SK-N-SH (cell line): ENCODE results near the gene EBF3. TPM values are rescaled to one million over a fixed set of nuclear protein-coding genes. Genes with fewer than 3 reads are reported as not detected.

Experiments used
- CTCF ChIA-PET: fragments of 300-600, 350-600 bp; formaldehyde crosslinking; extraction: SDS; loops from one replicate; lab custom pipeline; 2021; lab: Yijun Ruan, JAX
- POLR2A ChIA-PET: fragments of 350-600 bp; sonication (Branson Sonifier 250); formaldehyde crosslinking; extraction: SDS; loops from one replicate; lab custom pipeline; 2020; ENCODE audit warnings: antibody characterized with exemption, inconsistent platforms; lab: Yijun Ruan, JAX
- DNase-seq: peaks from one replicate; pipeline ENCODE4 v3.0.0; 2012
- H2AFZ ChIP-seq: fragments of 200-600 bp; sonication (generic); 2 replicates; pipeline ENCODE4 v1.8.1; 2016; ENCODE audit warnings: antibody characterized with exemption, mild to moderate bottlenecking, low read depth
- H3F3A ChIP-seq: fragments of 200-600 bp; sonication (generic); replicated peaks from 2 replicates; pipeline ENCODE3; 2016; ENCODE audit warnings: antibody characterized with exemption, mild to moderate bottlenecking; ENCODE audit not compliant: insufficient read depth
- H3K27ac ChIP-seq, 2 experiments: fragments of 200-500 bp in 1 of 2; fragments of 200-600 bp in 1 of 2; sonication (Bioruptor generic) in 1 of 2; sonication (generic), shearing (Covaris generic) in 1 of 2; 2 replicates each; pipeline versions ENCODE4 v1.5.1 to v1.6.1; 2014 to 2016; ENCODE audit warnings: low read depth in 2 of 2, inconsistent platforms in 1 of 2, low read length in 1 of 2, mild to moderate bottlenecking in 1 of 2, mixed read lengths in 1 of 2
- H3K27me3 ChIP-seq: fragments of 200-600 bp; sonication (generic), shearing (Covaris generic); 2 replicates; pipeline ENCODE4 v1.6.1; 2016; ENCODE audit warnings: mixed run types; ENCODE audit not compliant: insufficient read depth
- H3K36me3 ChIP-seq, 2 experiments: fragments of 200-500 bp in 1 of 2; fragments of 200-600 bp in 1 of 2; sonication (Bioruptor generic) in 1 of 2; sonication (generic) in 1 of 2; replicated peaks in 1 of 2; 2 replicates each; pipeline versions ENCODE3 to v1.5.1; 2014 to 2016; ENCODE audit warnings: low read length in 1 of 2, mild to moderate bottlenecking in 1 of 2; ENCODE audit not compliant: insufficient read depth in 2 of 2, control insufficient read depth in 1 of 2
- H3K4me1 ChIP-seq, 2 experiments: fragments of 200-500 bp in 1 of 2; fragments of 200-600 bp in 1 of 2; sonication (Bioruptor generic) in 1 of 2; sonication (generic), shearing (Covaris generic) in 1 of 2; 2 replicates each; pipeline versions ENCODE4 v1.5.1 to v1.6.1; 2014 to 2016; ENCODE audit warnings: low read depth in 1 of 2, low read length in 1 of 2, mixed run types in 1 of 2; ENCODE audit not compliant: insufficient read depth in 2 of 2, control insufficient read depth in 1 of 2
- H3K4me2 ChIP-seq: fragments of 200-600 bp; sonication (generic), shearing (Covaris generic); 2 replicates; pipeline ENCODE4 v1.6.1; 2017; ENCODE audit warnings: mixed run types
- H3K4me3 ChIP-seq, 2 experiments: fragments of 200-500 bp in 1 of 2; fragments of 200-600 bp in 1 of 2; sonication (Bioruptor generic) in 1 of 2; sonication (generic), shearing (Covaris generic) in 1 of 2; 2 replicates each; pipeline versions ENCODE4 v1.5.1 to v1.8.1; 2014 to 2016; ENCODE audit warnings: low read depth in 2 of 2, inconsistent platforms in 1 of 2, low read length in 1 of 2, mild to moderate bottlenecking in 1 of 2, mixed read lengths in 1 of 2, moderate library complexity in 1 of 2
- H3K79me2 ChIP-seq: fragments of 200-600 bp; sonication (generic); 2 replicates; pipeline ENCODE4 v1.8.1; 2017; ENCODE audit warnings: mild to moderate bottlenecking; ENCODE audit not compliant: insufficient read depth
- H3K9ac ChIP-seq: fragments of 200-600 bp; sonication (generic); 2 replicates; pipeline ENCODE4 v1.6.1; 2017; ENCODE audit warnings: mixed run types
- H3K9me2 ChIP-seq: fragments of 200-600 bp; sonication (generic); 2 replicates; pipeline ENCODE4 v1.6.1; 2017; ENCODE audit warnings: mixed run types
- H3K9me3 ChIP-seq: fragments of 200-600 bp; sonication (generic); 2 replicates; pipeline ENCODE4 v1.6.1; 2017; ENCODE audit warnings: mixed run types, mild to moderate bottlenecking, moderate library complexity
- H4K20me1 ChIP-seq: fragments of 200-600 bp; sonication (generic); 2 replicates; pipeline ENCODE4 v1.6.1; 2017; ENCODE audit warnings: mild to moderate bottlenecking, mixed run types; ENCODE audit not compliant: insufficient read depth
- CHD2 ChIP-seq: fragments of 150-350 bp; IDR thresholded peaks from 2 replicates; pipeline ENCODE4 v1.6.1; 2018; ENCODE audit warnings: low read length; ENCODE audit not compliant: partially characterized antibody
- ELF1 ChIP-seq: IDR thresholded peaks from 2 replicates; pipeline ENCODE4 v1.4.0; 2012
- EP300 ChIP-seq, 2 experiments: IDR thresholded peaks; 2 replicates each; pipeline versions ENCODE4 v1.4.0 to v1.6.1; 2012; ENCODE audit warnings: borderline replicate concordance in 1 of 2, low read depth in 1 of 2, low read length in 1 of 2
- EZH2phosphoT487 ChIP-seq: fragments of 200-600 bp; sonication (generic); IDR thresholded peaks from 2 replicates; pipeline ENCODE4 v1.6.1; 2017; ENCODE audit warnings: low read depth, mixed run types, mild to moderate bottlenecking, antibody characterized with exemption, moderate library complexity, borderline replicate concordance
- FOXJ3 ChIP-seq: sonication (generic); formaldehyde crosslinking; IDR thresholded peaks from 2 replicates; pipeline ENCODE4 v1.5.1; 2020; ENCODE audit warnings: mild to moderate bottlenecking, missing genetic modification reagents
- GABPA ChIP-seq: IDR thresholded peaks from 2 replicates; pipeline ENCODE4 v1.4.0; 2012; ENCODE audit warnings: low read depth, mild to moderate bottlenecking
- GATA2 ChIP-seq: sonication (generic); formaldehyde crosslinking; IDR thresholded peaks from 2 replicates; pipeline ENCODE4 v1.5.0; 2020; ENCODE audit warnings: mild to moderate bottlenecking, missing genetic modification reagents
- JUND ChIP-seq: IDR thresholded peaks from 2 replicates; pipeline ENCODE4 v1.4.0; 2012
- MAX ChIP-seq: IDR thresholded peaks from 2 replicates; pipeline ENCODE4 v1.4.0; 2012; ENCODE audit warnings: low read depth
- MXI1 ChIP-seq: IDR thresholded peaks from 2 replicates; pipeline ENCODE4 v1.6.1; 2012; ENCODE audit warnings: mild to moderate bottlenecking, low read depth, low read length, improper control_type of control experiment
- NFIC ChIP-seq: IDR thresholded peaks from 2 replicates; pipeline ENCODE4 v1.4.0; 2012; ENCODE audit warnings: borderline replicate concordance
- POLR2AphosphoS5 ChIP-seq: IDR thresholded peaks from 2 replicates; pipeline ENCODE4 v1.6.1; 2012; ENCODE audit warnings: low read depth, low read length
- RCOR1 ChIP-seq: fragments of 150-350 bp; IDR thresholded peaks from 2 replicates; pipeline ENCODE4 v1.6.1; 2017; ENCODE audit warnings: antibody characterized with exemption, low read length
- REST ChIP-seq: IDR thresholded peaks from 2 replicates; pipeline ENCODE4 v1.6.1; 2012; ENCODE audit warnings: mild to moderate bottlenecking, low read depth, low read length, moderate library complexity
- TAF1 ChIP-seq: IDR thresholded peaks from 2 replicates; pipeline ENCODE4 v1.6.1; 2012; ENCODE audit warnings: low read depth, mild to moderate bottlenecking, low read length, moderate library complexity, borderline replicate concordance
- TCF12 ChIP-seq: IDR thresholded peaks from 2 replicates; pipeline ENCODE4 v1.4.0; 2012
- USF1 ChIP-seq: IDR thresholded peaks from 2 replicates; pipeline ENCODE4 v1.4.0; 2012; ENCODE audit warnings: low read depth, borderline replicate concordance
- YY1 ChIP-seq: IDR thresholded peaks from 2 replicates; pipeline ENCODE4 v1.4.0; 2012; ENCODE audit warnings: low read depth, mild to moderate bottlenecking
- WGBS: methylation state at CpG from one replicate; pipeline ENCODE4 v1.1.6; 2017; ENCODE audit warnings: low lambda C conversion rate; 5-methylcytosine and 5-hydroxymethylcytosine counted together
- polyA plus RNA-seq, 3 experiments: library from polyadenylated mRNA; depleted of rRNA; stranded (reverse); fragments of >200 nt; gene quantifications; 2 replicates each; pipeline ENCODE4 v1.2.3, GENCODE V29; 2012
- TF ChIP-seq, protein P1 (sequence below): IDR thresholded peaks from 2 replicates; pipeline ENCODE4 v1.4.0; 2012; ENCODE audit warnings: low read depth, borderline replicate concordance

Gene EBF3
- polyA plus RNA-seq, 1 of the 3 experiments (the other 2 are of a cell fraction), result not detected

- Histone ChIP-seq H3K9me2 (no peaks in the 10 kb centered on the region), H2AFZ (no peak overlapping the region), H3K27me3 (peaks cover 9% of the 10 kb centered on the region; the same call in 1 of the 2 replicates), H4K20me1 (no peaks in the 10 kb centered on the region), H3K4me3 (no peak overlapping the region), H3K36me3 (no peaks in the 10 kb centered on the region), H3K79me2 (no peaks in the 10 kb centered on the region), H3K27ac (no peak overlapping the region), H3K4me1 (peaks cover 0 to 26% of the 10 kb centered on the region in 2 experiments; a peak in 3 of 4 replicates), H3K9ac (no peak overlapping the region), H3F3A (no peaks in the 10 kb centered on the region), H3K4me2 (no peak overlapping the region), H3K9me3 (no peaks in the 10 kb centered on the region)
- ChIA-PET CTCF (interaction anchor here (1.2 to 8.4 kb wide), 4 partner anchors 18 to 64 kb away, joined by 3 to 55 read pairs (median 12); no protein-coding TSS in a partner anchor), POLR2A (no interaction called here)
- TF ChIP-seq MXI1, result no peak
- no peak for TF ChIP-seq EZH2phosphoT487
- TF ChIP-seq, protein P1, sequence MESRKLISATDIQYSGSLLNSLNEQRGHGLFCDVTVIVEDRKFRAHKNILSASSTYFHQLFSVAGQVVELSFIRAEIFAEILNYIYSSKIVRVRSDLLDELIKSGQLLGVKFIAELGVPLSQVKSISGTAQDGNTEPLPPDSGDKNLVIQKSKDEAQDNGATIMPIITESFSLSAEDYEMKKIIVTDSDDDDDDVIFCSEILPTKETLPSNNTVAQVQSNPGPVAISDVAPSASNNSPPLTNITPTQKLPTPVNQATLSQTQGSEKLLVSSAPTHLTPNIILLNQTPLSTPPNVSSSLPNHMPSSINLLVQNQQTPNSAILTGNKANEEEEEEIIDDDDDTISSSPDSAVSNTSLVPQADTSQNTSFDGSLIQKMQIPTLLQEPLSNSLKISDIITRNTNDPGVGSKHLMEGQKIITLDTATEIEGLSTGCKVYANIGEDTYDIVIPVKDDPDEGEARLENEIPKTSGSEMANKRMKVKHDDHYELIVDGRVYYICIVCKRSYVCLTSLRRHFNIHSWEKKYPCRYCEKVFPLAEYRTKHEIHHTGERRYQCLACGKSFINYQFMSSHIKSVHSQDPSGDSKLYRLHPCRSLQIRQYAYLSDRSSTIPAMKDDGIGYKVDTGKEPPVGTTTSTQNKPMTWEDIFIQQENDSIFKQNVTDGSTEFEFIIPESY, result no peak
- TF ChIP-seq TAF1, result no peak
- TF ChIP-seq YY1, result no peak
- no peak for TF ChIP-seq CHD2
- TF ChIP-seq RCOR1, result no peak
- no peak for TF ChIP-seq REST
- no peak for TF ChIP-seq ELF1
- TF ChIP-seq GATA2 (CRISPR knock-in tag), result no peak
- TF ChIP-seq FOXJ3 (CRISPR knock-in tag), result no peak
- no peak for TF ChIP-seq NFIC
- TF ChIP-seq EP300 (IDR thresholded peaks at IDR 0.05; ENCODE audit: borderline replicate concordance in 1 of 2, low read depth in 1 of 2, low read length in 1 of 2), result no peak
- TF ChIP-seq MAX, result no peak
- TF ChIP-seq JUND, result no peak
- TF ChIP-seq POLR2AphosphoS5, result no peak
- TF ChIP-seq GABPA, result no peak
- TF ChIP-seq TCF12, result no peak
- no peak for TF ChIP-seq USF1
- 52% methylated on average over 13 of the region's 13 CpGs for WGBS
- DNase-seq, result no peak
Measured at GRCh38 chr10:129952378-129953118, 11.5 kb downstream of the EBF3 start.
